Natural killer cell treated with Interleukin-12 subunit alpha and Interleukin-12 subunit beta and Interleukin-15 and Interleukin-18, amount 100 ng/mL, for 72 hours (primary cell): Measurements from ENCODE around the gene TRUB1. TPM values are rescaled to one million over a fixed set of nuclear protein-coding genes. Genes with fewer than 3 reads are reported as not detected.
"Not testable (repeated sequence)": the region's sequence is repeated elsewhere in the genome, so short reads cannot be mapped to it uniquely, and the experiment has no call there.

Source experiments
- ATAC-seq, 2 donors: fragments of 150-1000 bp; cut with Tn5 transposase in 1 of 2; sonication (Bioruptor Pico), chemical (Tn5 transposase) in 1 of 2; 2 replicates each; pipeline ENCODE4 v1.10.0; 2021
- DNase-seq: peaks from one replicate; pipeline ENCODE4 v3.0.0; 2022; ENCODE audit warnings: low spot score
- H3K27ac Mint-ChIP-seq, 2 donors: 1 replicate in 1 of 2; 2 replicates in 1 of 2; pipeline ENCODE4 v1.8.0; 2022; ENCODE audit warnings: mixed read lengths in 2 of 2, mild to moderate bottlenecking in 1 of 2, moderate library complexity in 1 of 2
- H3K27me3 Mint-ChIP-seq, 2 donors: 1 replicate in 1 of 2; 2 replicates in 1 of 2; pipeline ENCODE4 v1.8.0; 2022; ENCODE audit warnings: mixed read lengths in 2 of 2
- H3K36me3 Mint-ChIP-seq: one replicate; pipeline ENCODE4 v1.8.0; 2022; ENCODE audit warnings: mixed read lengths
- H3K4me1 Mint-ChIP-seq, 2 donors: 1 replicate in 1 of 2; 2 replicates in 1 of 2; pipeline ENCODE4 v1.8.0; 2022; ENCODE audit warnings: low read depth in 2 of 2, mixed read lengths in 2 of 2, mild to moderate bottlenecking in 1 of 2
- H3K4me3 Mint-ChIP-seq: one replicate; pipeline ENCODE4 v1.8.0; 2022; ENCODE audit warnings: mixed read lengths
- H3K9me3 Mint-ChIP-seq: 2 replicates; pipeline ENCODE4 v1.8.0; 2022; ENCODE audit warnings: mixed read lengths
- total RNA-seq, 2 donors: library from RNA; stranded (reverse); gene quantifications; one replicate each; pipeline ENCODE4 v1.2.3, GENCODE V29; 2022

The TRUB1 gene
- 10 to 100 TPM; 10.4 to 19.4 TPM for total RNA-seq

GRCh38 chr10:114937962-114938855, at the start of gene TRUB1:
Gene TRUB1 (plus strand): TSS chr10:114938195. CDS start chr10:114938254, 59 bp downstream.
- H3K27ac Mint-ChIP-seq = peak within 1 kb of the TSS; percentile 92 to 97
- H3K9me3 Mint-ChIP-seq = no peaks in the 10 kb centered on the region
- ATAC-seq (peak; percentile 100), DNase-seq (peak; percentile 86)
- no peaks in the 10 kb centered on the region for H3K27me3 Mint-ChIP-seq
- H3K4me3 Mint-ChIP-seq = peak within 1 kb of the TSS; percentile 96
- peaks cover 21 to 22% of the 10 kb centered on the region in 2 donors for H3K4me1 Mint-ChIP-seq
- H3K36me3 Mint-ChIP-seq = no peaks in the 10 kb centered on the region

- H3K27me3 Mint-ChIP-seq = peaks cover 2 to 9% of the 10 kb centered on the region in 2 donors
- no peaks in the 10 kb centered on the region for H3K36me3 Mint-ChIP-seq
- no peaks in the 10 kb centered on the region for H3K4me1 Mint-ChIP-seq
- no peak for ATAC-seq
- H3K4me3 Mint-ChIP-seq = no peak overlapping the region
- DNase-seq = no peak
- H3K9me3 Mint-ChIP-seq = no peaks in the 10 kb centered on the region
- no peak overlapping the region for H3K27ac Mint-ChIP-seq
Observed at GRCh38 chr10:114893251-114893650, 44.7 kb upstream of the TRUB1 start.

- H3K27ac Mint-ChIP-seq = no peak overlapping the region
- ATAC-seq = no peak
- peaks cover 0 to 9% of the 10 kb centered on the region in 2 donors for H3K27me3 Mint-ChIP-seq
Observed at GRCh38 chr10:114894911-114895310, 43.1 kb upstream of the TRUB1 start.

GRCh38 chr10:114897011-114897410, 41.0 kb upstream of the TRUB1 start:
- H3K27me3 Mint-ChIP-seq = peaks cover 3 to 10% of the 10 kb centered on the region in 2 donors
- H3K4me1 Mint-ChIP-seq = not testable (repeated sequence)

More at GRCh38 chr10:114894911-114895310, 43.1 kb upstream of the TRUB1 start:
- no peaks in the 10 kb centered on the region for H3K4me1 Mint-ChIP-seq
- H3K9me3 Mint-ChIP-seq = no peaks in the 10 kb centered on the region
- no peaks in the 10 kb centered on the region for H3K36me3 Mint-ChIP-seq
- no peak for DNase-seq
- no peak overlapping the region for H3K4me3 Mint-ChIP-seq

GRCh38 chr10:114897593-114897992, 40.4 kb upstream of the TRUB1 start:
- no peaks in the 10 kb centered on the region for H3K36me3 Mint-ChIP-seq
- H3K27ac Mint-ChIP-seq = no peak overlapping the region

More at GRCh38 chr10:114897011-114897410, 41.0 kb upstream of the TRUB1 start:
- not testable (repeated sequence) for H3K4me3 Mint-ChIP-seq, H3K27ac Mint-ChIP-seq, H3K9me3 Mint-ChIP-seq, ATAC-seq, H3K36me3 Mint-ChIP-seq, DNase-seq

DNA sequence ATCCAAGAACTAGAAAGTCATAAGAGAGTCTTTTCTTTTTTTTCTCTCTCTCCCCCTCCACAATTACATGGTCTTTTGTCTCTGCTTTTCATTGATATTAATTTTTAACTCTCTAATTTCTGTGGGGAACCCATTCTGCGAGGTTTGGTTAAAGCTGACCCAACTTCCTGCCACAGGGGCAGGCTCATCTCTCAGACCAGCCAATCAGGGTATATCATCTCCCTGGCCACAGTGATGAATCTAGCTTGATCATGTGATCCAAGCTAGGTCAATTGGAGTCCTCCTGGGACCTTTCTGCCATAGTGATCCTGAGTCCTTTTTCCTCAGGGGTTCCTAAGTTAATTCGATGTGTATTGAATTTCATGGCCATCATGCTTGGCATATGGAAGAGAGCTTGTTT, 38.0 kb upstream of the TRUB1 start:
- Mint-ChIP-seq H3K4me1 (no peaks in the 10 kb centered on the region), H3K27ac (no peak overlapping the region), H3K27me3 (peaks cover 16% of the 10 kb centered on the region in 2 donors), H3K4me3 (no peak overlapping the region), H3K9me3 (no peaks in the 10 kb centered on the region), H3K36me3 (no peaks in the 10 kb centered on the region)
- no peak for DNase-seq
- no peak for ATAC-seq

More at GRCh38 chr10:114897593-114897992, 40.4 kb upstream of the TRUB1 start:
- Mint-ChIP-seq H3K4me3 (no peak overlapping the region), H3K27me3 (peaks cover 6 to 12% of the 10 kb centered on the region in 2 donors), H3K4me1 (no peaks in the 10 kb centered on the region), H3K9me3 (no peaks in the 10 kb centered on the region)
- DNase-seq (no peak), ATAC-seq (no peak)

DNA sequence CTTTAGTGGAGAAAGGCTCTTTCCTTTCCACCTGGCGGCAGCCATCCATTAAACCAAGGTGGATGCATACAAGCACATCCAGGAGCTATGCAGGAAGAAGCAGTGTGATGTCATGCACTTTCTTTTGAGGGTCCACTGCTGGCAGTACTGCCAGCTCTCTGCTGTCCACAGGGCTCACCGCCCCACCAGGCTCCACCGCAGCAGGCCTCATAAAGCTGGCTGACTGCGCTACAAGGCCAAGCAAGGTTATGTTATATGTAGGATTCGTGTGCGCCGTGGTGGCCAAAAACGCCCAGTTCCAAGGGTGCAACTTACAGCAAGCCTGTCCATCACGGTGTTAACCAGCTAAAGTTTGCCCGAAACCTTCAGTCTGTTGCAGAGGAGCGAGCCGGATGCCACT, 37.3 kb upstream of the TRUB1 start:
- ATAC-seq (no peak), DNase-seq (no peak)
- no peaks in the 10 kb centered on the region for H3K9me3 Mint-ChIP-seq
- peaks cover 17 to 20% of the 10 kb centered on the region in 2 donors for H3K27me3 Mint-ChIP-seq
- H3K4me1 Mint-ChIP-seq = no peaks in the 10 kb centered on the region
- no peak overlapping the region for H3K27ac Mint-ChIP-seq
- no peak overlapping the region for H3K4me3 Mint-ChIP-seq
- H3K36me3 Mint-ChIP-seq = no peaks in the 10 kb centered on the region

DNA sequence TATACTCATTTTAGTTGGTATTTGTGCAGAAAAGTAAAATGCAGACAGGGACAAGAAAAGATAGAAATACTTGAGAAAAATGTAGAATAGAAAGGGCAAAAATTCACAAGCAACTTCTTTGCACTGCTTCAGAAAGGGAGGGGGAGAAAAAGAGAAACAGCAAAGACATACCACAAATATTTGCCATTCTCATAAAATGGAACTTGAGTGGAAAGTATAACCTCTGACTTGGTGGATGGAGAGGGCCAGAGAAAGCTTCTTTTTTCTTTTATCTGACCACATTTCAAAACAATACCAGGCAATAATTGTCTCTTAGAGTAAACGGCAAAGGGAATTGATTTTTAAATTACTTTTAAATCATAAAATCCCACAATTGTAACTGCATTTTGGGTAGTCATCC, 35.8 kb upstream of the TRUB1 start:
- H3K27ac Mint-ChIP-seq = no peak overlapping the region
- DNase-seq = no peak
- ATAC-seq = no peak
- H3K4me3 Mint-ChIP-seq = no peak overlapping the region
- peaks cover 20% of the 10 kb centered on the region in 2 donors for H3K27me3 Mint-ChIP-seq
- no peaks in the 10 kb centered on the region for H3K4me1 Mint-ChIP-seq
- H3K36me3 Mint-ChIP-seq = no peaks in the 10 kb centered on the region
- H3K9me3 Mint-ChIP-seq = no peaks in the 10 kb centered on the region

GRCh38 chr10:114905450-114905849, 32.5 kb upstream of the TRUB1 start:
- Mint-ChIP-seq H3K27me3 (peaks cover 27 to 29% of the 10 kb centered on the region in 2 donors), H3K9me3 (no peaks in the 10 kb centered on the region), H3K4me3 (no peak overlapping the region), H3K36me3 (no peaks in the 10 kb centered on the region), H3K27ac (no peak overlapping the region), H3K4me1 (no peaks in the 10 kb centered on the region)
- ATAC-seq (no peak), DNase-seq (no peak)

DNA sequence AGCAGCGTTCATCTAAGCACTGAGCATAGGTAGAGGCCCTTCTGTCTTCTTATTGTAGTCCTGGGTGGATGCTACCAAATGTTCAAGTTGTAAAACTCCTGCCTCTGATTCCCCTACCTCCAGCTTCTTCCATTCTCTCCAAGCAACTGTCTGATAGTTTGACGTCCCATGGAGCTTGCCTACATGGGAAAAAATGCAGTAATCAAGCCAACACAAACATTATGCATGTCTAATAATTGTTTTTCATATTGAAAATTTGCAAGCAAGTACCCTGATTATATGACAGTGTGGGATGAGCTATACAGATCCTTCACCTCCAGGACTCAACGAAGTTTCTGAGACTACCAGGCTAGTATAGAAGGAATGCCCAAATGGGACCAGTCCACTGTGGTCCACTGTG, 31.0 kb upstream of the TRUB1 start:
- H3K27me3 Mint-ChIP-seq = peaks cover 24 to 28% of the 10 kb centered on the region in 2 donors
- no peak overlapping the region for H3K4me3 Mint-ChIP-seq
- ATAC-seq (peak in 1 of 2 donors; percentile 48), DNase-seq (no peak)
- no peaks in the 10 kb centered on the region for H3K4me1 Mint-ChIP-seq
- no peaks in the 10 kb centered on the region for H3K9me3 Mint-ChIP-seq
- no peak overlapping the region for H3K27ac Mint-ChIP-seq
- no peaks in the 10 kb centered on the region for H3K36me3 Mint-ChIP-seq

GRCh38 chr10:114908896-114909295, 29.1 kb upstream of the TRUB1 start:
- DNase-seq (no peak), ATAC-seq (no peak)
- Mint-ChIP-seq H3K4me3 (no peak overlapping the region), H3K27me3 (peaks cover 21 to 26% of the 10 kb centered on the region in 2 donors), H3K36me3 (no peaks in the 10 kb centered on the region), H3K4me1 (no peaks in the 10 kb centered on the region), H3K27ac (no peak overlapping the region), H3K9me3 (no peaks in the 10 kb centered on the region)

DNA sequence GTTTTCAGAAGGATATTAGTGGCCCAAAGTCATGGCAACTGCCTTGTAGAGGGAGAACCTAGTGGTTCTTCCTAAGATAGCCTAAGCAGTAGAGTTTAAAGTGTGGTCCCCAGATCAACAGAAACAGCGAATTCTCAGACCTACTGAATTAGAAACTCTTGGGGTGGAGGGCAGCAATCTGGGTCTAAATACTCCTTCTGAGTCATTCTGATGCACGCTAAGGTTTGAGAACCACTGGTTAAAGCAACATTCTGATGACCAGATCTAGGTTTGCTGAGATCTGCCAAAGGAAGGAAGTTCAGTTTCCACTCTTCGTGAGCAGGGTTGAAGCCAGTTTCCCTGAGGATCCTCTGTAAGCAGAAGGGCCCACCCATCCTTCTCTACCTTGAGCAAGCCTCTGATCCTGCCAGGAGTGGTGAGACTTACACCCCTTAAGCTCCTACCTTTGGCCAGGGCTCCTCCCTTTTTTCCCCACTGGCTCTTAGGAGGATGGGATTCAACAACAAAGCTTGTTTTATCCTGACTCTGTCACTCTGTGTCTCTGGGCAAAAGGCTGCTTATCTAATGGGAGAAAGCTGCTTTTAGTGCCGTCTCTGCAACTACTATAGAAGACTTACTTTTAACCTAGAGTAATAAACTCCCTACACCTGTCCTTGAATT, 26.8 kb upstream of the TRUB1 start:
- Mint-ChIP-seq H3K4me3 (no peak overlapping the region), H3K27me3 (peaks cover 7 to 17% of the 10 kb centered on the region in 2 donors), H3K27ac (no peak overlapping the region), H3K4me1 (no peaks in the 10 kb centered on the region), H3K9me3 (no peaks in the 10 kb centered on the region), H3K36me3 (no peaks in the 10 kb centered on the region)
- ATAC-seq (peak in 1 of 2 donors; percentile 52), DNase-seq (no peak)

DNA sequence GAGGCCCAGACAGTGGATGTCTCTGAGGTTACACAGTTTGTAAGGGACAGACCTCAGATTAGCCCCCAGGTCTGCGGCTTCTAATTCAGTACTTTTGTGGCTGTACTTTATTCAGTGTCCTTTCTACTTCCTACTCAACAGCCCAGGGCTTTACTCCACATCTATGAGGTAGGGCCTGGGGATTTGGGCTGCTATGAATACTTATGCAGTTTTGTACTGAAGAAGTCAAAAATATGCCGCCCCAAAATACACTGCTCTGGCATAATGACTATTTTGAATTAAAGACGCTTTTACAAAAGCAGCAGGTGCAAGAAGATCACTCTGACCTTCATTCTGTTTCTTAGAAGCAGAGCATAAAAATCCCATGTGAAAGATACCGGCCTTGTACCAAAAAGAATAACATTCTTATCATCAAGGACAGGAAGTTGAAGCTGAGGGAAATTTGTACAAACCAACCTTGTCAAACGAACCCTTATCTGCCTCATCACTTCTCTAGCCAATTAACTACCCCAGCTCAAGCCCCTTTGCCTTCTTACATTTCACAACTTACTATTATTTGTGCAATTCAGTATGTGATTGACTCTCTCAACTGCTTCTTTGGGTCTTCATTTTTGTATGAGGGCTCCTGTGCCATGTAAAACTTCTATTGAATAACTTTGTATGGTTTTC, 26.1 kb upstream of the TRUB1 start:
- H3K36me3 Mint-ChIP-seq = no peaks in the 10 kb centered on the region

More for the DNA sequence above, 26.1 kb upstream of the TRUB1 start:
- no peak overlapping the region for H3K4me3 Mint-ChIP-seq
- no peak for DNase-seq
- H3K27me3 Mint-ChIP-seq = peaks cover 7 to 15% of the 10 kb centered on the region in 2 donors
- ATAC-seq = no peak
- no peaks in the 10 kb centered on the region for H3K9me3 Mint-ChIP-seq
- no peak overlapping the region for H3K27ac Mint-ChIP-seq
- H3K4me1 Mint-ChIP-seq = no peaks in the 10 kb centered on the region
